Peyer's patch (tissue), 4 donors: ENCODE data around the gene CPNE6. TPM values are rescaled to one million over a fixed set of nuclear protein-coding genes. Genes with fewer than 3 reads are reported as not detected.
A peak's percentile ranks its signal among the peaks of the same experiment; 100 is the strongest.

Experiments
- DNase-seq, 3 donors: peaks; one replicate each; pipeline ENCODE4 v3.0.0-alpha.2; 2017 to 2019
- H3K27ac ChIP-seq, 4 donors: fragments of 200-600 bp; sonication (generic); one replicate each; pipeline ENCODE4 v1.5.1; 2016 to 2019
- H3K27me3 ChIP-seq, 2 donors: fragments of 200-600 bp; sonication (generic); one replicate each; pipeline ENCODE4 v1.5.1; 2019
- H3K36me3 ChIP-seq, 3 donors: fragments of 200-600 bp; sonication (generic); one replicate each; pipeline ENCODE4 v1.5.1; 2016 to 2019
- H3K4me1 ChIP-seq, 4 donors: fragments of 200-600 bp; sonication (generic); one replicate each; pipeline ENCODE4 v1.5.1; 2016 to 2019
- H3K4me3 ChIP-seq, 4 donors: fragments of 200-600 bp; sonication (generic); 1 replicate in 3 of 4; 2 replicates in 1 of 4; pipeline ENCODE4 v1.5.1; 2016 to 2019; ENCODE audit warnings: mild to moderate bottlenecking in 1 of 4
- H3K9me3 ChIP-seq, 4 donors: fragments of 200-600 bp; sonication (generic); one replicate each; pipeline ENCODE4 v1.5.1; 2016 to 2019; ENCODE audit warnings: mild to moderate bottlenecking in 1 of 4
- CTCF ChIP-seq, 6 experiments: fragments of 450-650 bp in 4 of 6; fragments of 200-600 bp in 2 of 6; sonication (generic) in 1 of 6; IDR thresholded peaks; one replicate each; pipeline ENCODE4 v1.5.1; 2017 to 2019; ENCODE audit warnings: antibody characterized with exemption in 6 of 6, mild to moderate bottlenecking in 3 of 6, moderate library complexity in 1 of 6
- POLR2A ChIP-seq, 2 donors: fragments of 450-650 bp; IDR thresholded peaks; one replicate each; pipeline ENCODE4 v1.5.1; 2017; ENCODE audit warnings: antibody characterized with exemption in 2 of 2, mild to moderate bottlenecking in 2 of 2, moderate library complexity in 2 of 2
- total RNA-seq, 4 donors: library from RNA; depleted of rRNA; stranded (reverse); fragments of >200 nt; gene quantifications; one replicate each; pipeline ENCODE4 v1.1.0, GENCODE V29; 2016

CPNE6 gene
- total RNA-seq, 4 donors from 2014 or later = 1.9 to 4.6 (median 3.6) TPM; not detected in 1

GRCh38 chr14:24051789-24052655, 19.3 kb upstream of the CPNE6 start, which contains the start of gene CARMIL3:
Gene CARMIL3 (plus strand): TSS chr14:24052009. CDS start chr14:24052154, 145 bp downstream.
- peak; percentile 53 to 76 (median 76) for DNase-seq
- Histone ChIP-seq H3K9me3 (no peaks in the 10 kb centered on the region), H3K4me1 (peaks cover 0 to 17% (median 8%) of the 10 kb centered on the region in 4 donors), H3K27me3 (no peaks in the 10 kb centered on the region), H3K4me3 (peak within 1 kb of the TSS; percentile 67 to 78 (median 69)), H3K27ac (peak within 1 kb of the TSS in 3 of 4 donors; percentile 48 to 71 (median 61)), H3K36me3 (no peaks in the 10 kb centered on the region)
- TF ChIP-seq POLR2A (IDR thresholded peaks at IDR 0.05) (peak in 1 of 2 donors; percentile 9), CTCF (IDR thresholded peaks at IDR 0.05) (peak in 2 of 6 experiments; percentile 18 to 22)

- peak overlapping the region; percentile 67 to 78 (median 69) for H3K4me3 ChIP-seq
- TF ChIP-seq CTCF (IDR thresholded peaks at IDR 0.05) (no peak), POLR2A (IDR thresholded peaks at IDR 0.05) (no peak)
- H3K4me1 ChIP-seq = peaks cover 0 to 17% (median 8%) of the 10 kb centered on the region in 4 donors
- H3K36me3 ChIP-seq = no peaks in the 10 kb centered on the region
- no peaks in the 10 kb centered on the region for H3K27me3 ChIP-seq
- H3K9me3 ChIP-seq = no peaks in the 10 kb centered on the region
- peak overlapping the region in 1 of 4 donors; percentile 71 for H3K27ac ChIP-seq
- no peak for DNase-seq
Observed at GRCh38 chr14:24052656-24053547, 18.5 kb upstream of the CPNE6 start.

- H3K27ac ChIP-seq = no peak overlapping the region
- H3K9me3 ChIP-seq = no peaks in the 10 kb centered on the region
- peaks cover 0 to 21% (median 7%) of the 10 kb centered on the region in 4 donors for H3K4me1 ChIP-seq
- H3K27me3 ChIP-seq = no peaks in the 10 kb centered on the region
- H3K4me3 ChIP-seq = no peak overlapping the region
- H3K36me3 ChIP-seq = no peaks in the 10 kb centered on the region
- DNase-seq = no peak
- TF ChIP-seq POLR2A (IDR thresholded peaks at IDR 0.05) = no peak
- TF ChIP-seq CTCF (IDR thresholded peaks at IDR 0.05) = no peak
Observed at GRCh38 chr14:24053548-24054323, 17.6 kb upstream of the CPNE6 start.

GRCh38 chr14:24054324-24054641, 17.1 kb upstream of the CPNE6 start:
- Histone ChIP-seq H3K4me3 (no peak overlapping the region), H3K4me1 (peaks cover 0 to 26% (median 6%) of the 10 kb centered on the region in 4 donors), H3K27me3 (no peaks in the 10 kb centered on the region), H3K36me3 (no peaks in the 10 kb centered on the region), H3K9me3 (no peaks in the 10 kb centered on the region), H3K27ac (no peak overlapping the region)
- TF ChIP-seq CTCF (IDR thresholded peaks at IDR 0.05) (no peak), POLR2A (IDR thresholded peaks at IDR 0.05) (no peak)
- no peak for DNase-seq

GRCh38 chr14:24054646-24055045, 16.7 kb upstream of the CPNE6 start:
- DNase-seq = no peak
- no peak for TF ChIP-seq CTCF (IDR thresholded peaks at IDR 0.05)
- TF ChIP-seq POLR2A (IDR thresholded peaks at IDR 0.05) = no peak
- Histone ChIP-seq H3K27ac (no peak overlapping the region), H3K9me3 (no peaks in the 10 kb centered on the region), H3K4me3 (no peak overlapping the region), H3K27me3 (no peaks in the 10 kb centered on the region), H3K4me1 (peaks cover 0 to 27% (median 6%) of the 10 kb centered on the region in 4 donors), H3K36me3 (no peaks in the 10 kb centered on the region)
